SK-N-SH (cell line): ENCODE data around the gene TUBB3. TPM values are rescaled to one million over a fixed set of nuclear protein-coding genes. Genes with fewer than 3 reads are reported as not detected.

Experiments used
- CTCF ChIA-PET: fragments of 300-600, 350-600 bp; formaldehyde crosslinking; extraction: SDS; loops from one replicate; lab custom pipeline; 2021; lab: Yijun Ruan, JAX
- POLR2A ChIA-PET: fragments of 350-600 bp; sonication (Branson Sonifier 250); formaldehyde crosslinking; extraction: SDS; loops from one replicate; lab custom pipeline; 2020; ENCODE audit warnings: antibody characterized with exemption, inconsistent platforms; lab: Yijun Ruan, JAX
- DNase-seq: peaks from one replicate; pipeline ENCODE4 v3.0.0; 2012
- H2AFZ ChIP-seq: fragments of 200-600 bp; sonication (generic); 2 replicates; pipeline ENCODE4 v1.8.1; 2016; ENCODE audit warnings: antibody characterized with exemption, mild to moderate bottlenecking, low read depth
- H3F3A ChIP-seq: fragments of 200-600 bp; sonication (generic); replicated peaks from 2 replicates; pipeline ENCODE3; 2016; ENCODE audit warnings: antibody characterized with exemption, mild to moderate bottlenecking; ENCODE audit not compliant: insufficient read depth
- H3K27ac ChIP-seq, 2 experiments: fragments of 200-500 bp in 1 of 2; fragments of 200-600 bp in 1 of 2; sonication (Bioruptor generic) in 1 of 2; sonication (generic), shearing (Covaris generic) in 1 of 2; 2 replicates each; pipeline versions ENCODE4 v1.5.1 to v1.6.1; 2014 to 2016; ENCODE audit warnings: low read depth in 2 of 2, inconsistent platforms in 1 of 2, low read length in 1 of 2, mild to moderate bottlenecking in 1 of 2, mixed read lengths in 1 of 2
- H3K27me3 ChIP-seq: fragments of 200-600 bp; sonication (generic), shearing (Covaris generic); 2 replicates; pipeline ENCODE4 v1.6.1; 2016; ENCODE audit warnings: mixed run types; ENCODE audit not compliant: insufficient read depth
- H3K36me3 ChIP-seq, 2 experiments: fragments of 200-500 bp in 1 of 2; fragments of 200-600 bp in 1 of 2; sonication (Bioruptor generic) in 1 of 2; sonication (generic) in 1 of 2; replicated peaks in 1 of 2; 2 replicates each; pipeline versions ENCODE3 to v1.5.1; 2014 to 2016; ENCODE audit warnings: low read length in 1 of 2, mild to moderate bottlenecking in 1 of 2; ENCODE audit not compliant: insufficient read depth in 2 of 2, control insufficient read depth in 1 of 2
- H3K4me1 ChIP-seq, 2 experiments: fragments of 200-500 bp in 1 of 2; fragments of 200-600 bp in 1 of 2; sonication (Bioruptor generic) in 1 of 2; sonication (generic), shearing (Covaris generic) in 1 of 2; 2 replicates each; pipeline versions ENCODE4 v1.5.1 to v1.6.1; 2014 to 2016; ENCODE audit warnings: low read depth in 1 of 2, low read length in 1 of 2, mixed run types in 1 of 2; ENCODE audit not compliant: insufficient read depth in 2 of 2, control insufficient read depth in 1 of 2
- H3K4me2 ChIP-seq: fragments of 200-600 bp; sonication (generic), shearing (Covaris generic); 2 replicates; pipeline ENCODE4 v1.6.1; 2017; ENCODE audit warnings: mixed run types
- H3K4me3 ChIP-seq, 2 experiments: fragments of 200-500 bp in 1 of 2; fragments of 200-600 bp in 1 of 2; sonication (Bioruptor generic) in 1 of 2; sonication (generic), shearing (Covaris generic) in 1 of 2; 2 replicates each; pipeline versions ENCODE4 v1.5.1 to v1.8.1; 2014 to 2016; ENCODE audit warnings: low read depth in 2 of 2, inconsistent platforms in 1 of 2, low read length in 1 of 2, mild to moderate bottlenecking in 1 of 2, mixed read lengths in 1 of 2, moderate library complexity in 1 of 2
- H3K79me2 ChIP-seq: fragments of 200-600 bp; sonication (generic); 2 replicates; pipeline ENCODE4 v1.8.1; 2017; ENCODE audit warnings: mild to moderate bottlenecking; ENCODE audit not compliant: insufficient read depth
- H3K9ac ChIP-seq: fragments of 200-600 bp; sonication (generic); 2 replicates; pipeline ENCODE4 v1.6.1; 2017; ENCODE audit warnings: mixed run types
- H3K9me2 ChIP-seq: fragments of 200-600 bp; sonication (generic); 2 replicates; pipeline ENCODE4 v1.6.1; 2017; ENCODE audit warnings: mixed run types
- H3K9me3 ChIP-seq: fragments of 200-600 bp; sonication (generic); 2 replicates; pipeline ENCODE4 v1.6.1; 2017; ENCODE audit warnings: mixed run types, mild to moderate bottlenecking, moderate library complexity
- H4K20me1 ChIP-seq: fragments of 200-600 bp; sonication (generic); 2 replicates; pipeline ENCODE4 v1.6.1; 2017; ENCODE audit warnings: mild to moderate bottlenecking, mixed run types; ENCODE audit not compliant: insufficient read depth
- CHD2 ChIP-seq: fragments of 150-350 bp; IDR thresholded peaks from 2 replicates; pipeline ENCODE4 v1.6.1; 2018; ENCODE audit warnings: low read length; ENCODE audit not compliant: partially characterized antibody
- CTCF ChIP-seq: fragments of 200-600 bp; sonication (generic); IDR thresholded peaks from 2 replicates; pipeline ENCODE4 v1.6.1; 2017; ENCODE audit warnings: antibody characterized with exemption, mild to moderate bottlenecking, moderate library complexity
- GATA2 ChIP-seq: sonication (generic); formaldehyde crosslinking; IDR thresholded peaks from 2 replicates; pipeline ENCODE4 v1.5.0; 2020; ENCODE audit warnings: mild to moderate bottlenecking, missing genetic modification reagents
- IRF3 ChIP-seq: fragments of 150-350 bp; IDR thresholded peaks from 2 replicates; pipeline ENCODE4 v1.6.1; 2016; ENCODE audit warnings: mild to moderate bottlenecking, low read depth, low read length
- MXI1 ChIP-seq: IDR thresholded peaks from 2 replicates; pipeline ENCODE4 v1.6.1; 2012; ENCODE audit warnings: mild to moderate bottlenecking, low read depth, low read length, improper control_type of control experiment
- NFIC ChIP-seq: IDR thresholded peaks from 2 replicates; pipeline ENCODE4 v1.4.0; 2012; ENCODE audit warnings: borderline replicate concordance
- NRF1 ChIP-seq: IDR thresholded peaks from 2 replicates; pipeline ENCODE4 v1.6.1; 2012; ENCODE audit warnings: low read depth, mild to moderate bottlenecking, low read length
- POLR2AphosphoS5 ChIP-seq: IDR thresholded peaks from 2 replicates; pipeline ENCODE4 v1.6.1; 2012; ENCODE audit warnings: low read depth, low read length
- RAD21 ChIP-seq: IDR thresholded peaks from 2 replicates; pipeline ENCODE4 v1.6.1; 2012; ENCODE audit warnings: mild to moderate bottlenecking, low read length
- REST ChIP-seq: IDR thresholded peaks from 2 replicates; pipeline ENCODE4 v1.6.1; 2012; ENCODE audit warnings: mild to moderate bottlenecking, low read depth, low read length, moderate library complexity
- SIN3A ChIP-seq: IDR thresholded peaks from 2 replicates; pipeline ENCODE4 v1.6.1; 2012; ENCODE audit warnings: low read depth, mild to moderate bottlenecking, low read length, moderate library complexity, borderline replicate concordance
- TAF1 ChIP-seq: IDR thresholded peaks from 2 replicates; pipeline ENCODE4 v1.6.1; 2012; ENCODE audit warnings: low read depth, mild to moderate bottlenecking, low read length, moderate library complexity, borderline replicate concordance
- ZBTB33 ChIP-seq: IDR thresholded peaks from 2 replicates; pipeline ENCODE4 v1.4.0; 2012; ENCODE audit warnings: low read depth, borderline replicate concordance
- WGBS: methylation state at CpG from one replicate; pipeline ENCODE4 v1.1.6; 2017; ENCODE audit warnings: low lambda C conversion rate; 5-methylcytosine and 5-hydroxymethylcytosine counted together
- polyA plus RNA-seq, 3 experiments: library from polyadenylated mRNA; depleted of rRNA; stranded (reverse); fragments of >200 nt; gene quantifications; 2 replicates each; pipeline ENCODE4 v1.2.3, GENCODE V29; 2012

The TUBB3 gene
- polyA plus RNA-seq (2012; rRNA removed), result 375 and 428 TPM in 2 replicates
- 199 and 310 TPM in 2 replicates for polyA plus RNA-seq (2012; cell fraction: cytosol; rRNA removed)
- polyA plus RNA-seq (2012; cell fraction: nucleus; rRNA removed), result 384 TPM in 2 replicates

GRCh38 chr16:89922884-89923639, at the start of gene TUBB3:
TUBB3 (plus strand) TSS chr16:89923342; CDS start chr16:89923402, 60 bp downstream.
- Histone ChIP-seq H3K27ac (peak within 1 kb of the TSS; percentile 97 to 100), H2AFZ (peak within 1 kb of the TSS; percentile 59; the same call in 1 of the 2 replicates), H3K4me1 (peaks cover 12 to 43% of the 10 kb centered on the region in 2 experiments; a peak in 3 of 4 replicates), H3K9ac (peak within 1 kb of the TSS; percentile 96), H3K9me2 (no peaks in the 10 kb centered on the region), H3F3A (peaks cover 41% of the 10 kb centered on the region), H3K36me3 (peaks cover 4 to 8% of the 10 kb centered on the region in 2 experiments), H3K27me3 (no peaks in the 10 kb centered on the region), H3K4me2 (peak within 1 kb of the TSS; percentile 94), H4K20me1 (peaks cover 46% of the 10 kb centered on the region), H3K79me2 (peaks cover 52% of the 10 kb centered on the region), H3K4me3 (peak within 1 kb of the TSS; percentile 83 to 89), H3K9me3 (no peaks in the 10 kb centered on the region)
- DNase-seq, result peak; percentile 97
- CTCF ChIA-PET, result interaction anchor here (1.2 to 6.1 kb wide), 8 partner anchors 13 to 223 kb away, joined by 3 to 53 read pairs (median 4); partner anchors contain the start of genes DBNDD1 and DEF8
- POLR2A ChIA-PET, result interaction anchor here (0.6 to 3.5 kb wide), 18 partner anchors 9 to 235 kb away, joined by 3 to 24 read pairs (median 4); partner anchors contain the start of genes DBNDD1 and TCF25
- TF ChIP-seq IRF3 (0 out of 2 replicates have a peak, but pooled peaks have one; percentile 36), POLR2AphosphoS5 (peak; percentile 98), MXI1 (peak; percentile 61), CTCF (peak; percentile 19), GATA2 (CRISPR knock-in tag) (no peak), NFIC (no peak), RAD21 (no peak), ZBTB33 (no peak), NRF1 (peak; percentile 34), TAF1 (peak; percentile 88), REST (0 out of 2 replicates have a peak, but pooled peaks have one; percentile 55), SIN3A (peak; percentile 17; the same call in 1 of the 2 replicates), CHD2 (peak; percentile 22)
- 0% methylated on average over 3 of the region's 88 CpGs for WGBS
